IPS-11a (cell line): ENCODE data around the gene OR2L5.

Experiments
- H3K4me3 ChIP-seq: one replicate; pipeline ENCODE4 v1.5.1; 2013; ENCODE audit warnings: low read depth, low read length, control low read depth

The OR2L5 gene

GRCh38 chr1:248013229-248013710 lies at the start of gene OR2L5:
TSS of gene OR2L5 (plus strand) at chr1:248013660. CDS start at chr1:248021948, 8,288 bp downstream.
- no peak within 1 kb of the TSS for H3K4me3 ChIP-seq

- no peak within 1 kb of the TSS for H3K4me3 ChIP-seq
These were observed 48.5 kb upstream of the OR2L5 start, which contains the start of gene OR2AK2 for GRCh38 chr1:247964933-247965332. TSS of gene OR2AK2 (plus strand) at chr1:247965233. CDS start at chr1:247965377, 144 bp downstream.

GRCh38 chr1:247966532-247967204 lies 46.8 kb upstream of the OR2L5 start:
- H3K4me3 ChIP-seq, result no peak overlapping the region

- H3K4me3 ChIP-seq, result no peak overlapping the region
These were observed 20.5 kb upstream of the OR2L5 start for GRCh38 chr1:247992986-247993385.

GRCh38 chr1:247998811-247999210 lies 14.6 kb upstream of the OR2L5 start:
- no peak overlapping the region for H3K4me3 ChIP-seq

- no peak overlapping the region for H3K4me3 ChIP-seq
These were observed 13.3 kb upstream of the OR2L5 start for GRCh38 chr1:248000169-248000568.

GRCh38 chr1:248007778-248008177 lies 5.7 kb upstream of the OR2L5 start:
- H3K4me3 ChIP-seq, result no peak overlapping the region

- H3K4me3 ChIP-seq, result no peak overlapping the region
These were observed 3.8 kb upstream of the OR2L5 start for GRCh38 chr1:248009681-248010080.

- H3K4me3 ChIP-seq, result no peak overlapping the region
These were observed 2.3 kb downstream of the OR2L5 start for GRCh38 chr1:248015803-248016202.

GRCh38 chr1:248029770-248030169 lies 16.3 kb downstream of the OR2L5 start, which contains the start of gene OR2L2:
TSS of gene OR2L2 (plus strand) at chr1:248030070. CDS start at chr1:248038268, 8,198 bp downstream.
- H3K4me3 ChIP-seq, result no peak within 1 kb of the TSS

- no peak overlapping the region for H3K4me3 ChIP-seq
These were observed 31.7 kb downstream of the OR2L5 start for GRCh38 chr1:248045209-248045608.

GRCh38 chr1:248046536-248046935 lies 33.1 kb downstream of the OR2L5 start, which contains the start of gene OR2L3:
TSS of gene OR2L3 (plus strand) at chr1:248046836. CDS start at chr1:248060682, 13,846 bp downstream.
- H3K4me3 ChIP-seq, result no peak within 1 kb of the TSS

GRCh38 chr1:248047008-248047407 lies 33.5 kb downstream of the OR2L5 start:
- no peak overlapping the region for H3K4me3 ChIP-seq

GRCh38 chr1:248054671-248055070 lies 41.2 kb downstream of the OR2L5 start:
- H3K4me3 ChIP-seq, result no peak overlapping the region

- no peak overlapping the region for H3K4me3 ChIP-seq
These were observed 41.8 kb downstream of the OR2L5 start for GRCh38 chr1:248055261-248055660.

GRCh38 chr1:248065071-248065470 lies 51.6 kb downstream of the OR2L5 start:
- no peak overlapping the region for H3K4me3 ChIP-seq

GRCh38 chr1:248065604-248066003 lies 52.1 kb downstream of the OR2L5 start:
- no peak overlapping the region for H3K4me3 ChIP-seq
